K562 (cell line): Measurements from ENCODE around the gene ST14. TPM values are rescaled to one million over a fixed set of nuclear protein-coding genes. Genes with fewer than 3 reads are reported as not detected.

Experiments used
- ATAC-seq: fragments of 200-7000 bp; cut with Tn5 transposase; 3 replicates; pipeline ENCODE4 v1.9.1; 2020; ENCODE audit warnings: moderate library complexity
- BruUV-seq: library from RNA; stranded (reverse); fragments of 400-500 nt; replicated peaks from 2 replicates; lab custom pipeline; 2021; lab: Mats Ljungman, UMichigan
- CTCF ChIA-PET: fragments of 300-600 bp; formaldehyde crosslinking; extraction: SDS; loops from one replicate; lab custom pipeline; 2021; ENCODE audit warnings: low intra/inter-chr PET ratio; lab: Yijun Ruan, JAX
- POLR2A ChIA-PET: fragments of 300-600, 350-650 bp; sonication (Branson Sonifier 250); formaldehyde crosslinking; extraction: SDS; loops from one replicate; lab custom pipeline; 2021; ENCODE audit warnings: antibody characterized with exemption, inconsistent platforms; lab: Yijun Ruan, JAX
- DNase-seq, 4 experiments: peaks; one replicate each; pipeline versions ENCODE4 v3.0.0 to v3.0.0-alpha.2; 2011 to 2018; ENCODE audit warnings: low spot score in 3 of 4, mixed read lengths in 3 of 4; ENCODE audit errors: extremely low read depth in 1 of 4
- FAIRE-seq: peaks from 2 replicates; lab custom pipeline; 2011; peaks lifted over from hg19 to GRCh38; lab: Jason Lieb, UNC
- H2AFZ ChIP-seq: 2 replicates; pipeline ENCODE4 v1.6.0; 2011; ENCODE audit warnings: low read depth, low read length, control low read depth, inconsistent platforms
- H3K27ac ChIP-seq: fragments of 200-600 bp; 3 replicates; pipeline ENCODE4 v1.8.0; 2011; ENCODE audit warnings: low read depth, mild to moderate bottlenecking, control low read depth, inconsistent platforms, low read length, moderate library complexity, mixed read lengths; ENCODE audit errors: extremely low read depth
- H3K27me3 ChIP-seq, 2 experiments: fragments of 300-600 bp in 1 of 2; 2 replicates in 1 of 2; 3 replicates in 1 of 2; pipeline versions ENCODE4 v1.6.0 to v1.8.0; 2011; ENCODE audit warnings: inconsistent platforms in 2 of 2, low read length in 2 of 2, mild to moderate bottlenecking in 1 of 2, mixed read lengths in 1 of 2, moderate library complexity in 1 of 2; ENCODE audit not compliant: control insufficient read depth in 2 of 2, insufficient read depth in 2 of 2
- H3K36me3 ChIP-seq: fragments of 300-600 bp; 3 replicates; pipeline ENCODE4 v1.8.0; 2011; ENCODE audit warnings: mild to moderate bottlenecking, low read length, inconsistent platforms; ENCODE audit not compliant: control insufficient read depth, insufficient read depth
- H3K4me1 ChIP-seq, 2 experiments: fragments of 200-600 bp in 1 of 2; replicated peaks in 1 of 2; 2 replicates in 1 of 2; 3 replicates in 1 of 2; pipeline versions ENCODE4 v1.5.1 to v1.8.0; 2011; ENCODE audit warnings: inconsistent platforms in 2 of 2, low read length in 2 of 2, mild to moderate bottlenecking in 1 of 2, mixed read lengths in 1 of 2, moderate library complexity in 1 of 2; ENCODE audit not compliant: control insufficient read depth in 2 of 2, insufficient read depth in 2 of 2
- H3K4me2 ChIP-seq: 2 replicates; pipeline ENCODE4 v1.6.1; 2011; ENCODE audit warnings: low read length, control low read depth, inconsistent platforms, mixed read lengths; ENCODE audit not compliant: insufficient read depth
- H3K4me3 ChIP-seq: fragments of 200-600 bp; sonication (generic), shearing (Covaris generic); 2 replicates; pipeline ENCODE4 v1.5.1; 2016; ENCODE audit warnings: control low read depth, inconsistent platforms
- H3K79me2 ChIP-seq: fragments of 200-600 bp; 3 replicates; pipeline ENCODE4 v1.8.0; 2011; ENCODE audit warnings: low read length, inconsistent platforms; ENCODE audit not compliant: control insufficient read depth, insufficient read depth
- H3K9ac ChIP-seq, 2 experiments: 2 replicates each; pipeline versions ENCODE4 v1.6.0 to v1.6.1; 2011; ENCODE audit warnings: low read depth in 2 of 2, low read length in 2 of 2, control low read depth in 1 of 2, inconsistent platforms in 1 of 2, mild to moderate bottlenecking in 1 of 2, mixed read lengths in 1 of 2; ENCODE audit not compliant: insufficient read depth in 1 of 2
- H3K9me1 ChIP-seq: one replicate; pipeline ENCODE4 v1.6.0; 2011; ENCODE audit warnings: inconsistent platforms, mild to moderate bottlenecking, low read length, moderate library complexity; ENCODE audit not compliant: control insufficient read depth, insufficient read depth
- H3K9me3 ChIP-seq: replicated peaks from 2 replicates; pipeline ENCODE4 v1.5.1; 2011; ENCODE audit warnings: low read depth, low read length, inconsistent platforms; ENCODE audit not compliant: control insufficient read depth, insufficient read depth
- H4K20me1 ChIP-seq: replicated peaks from 2 replicates; pipeline ENCODE4 v1.6.1; 2011; ENCODE audit warnings: low read length, inconsistent platforms, mixed read lengths; ENCODE audit not compliant: control insufficient read depth, insufficient read depth
- CBX3 ChIP-seq, 2 experiments: IDR thresholded peaks; 1 replicate in 1 of 2; 2 replicates in 1 of 2; pipeline ENCODE4 v1.6.1; 2012; ENCODE audit warnings: inconsistent platforms in 2 of 2, low read length in 2 of 2, borderline replicate concordance in 1 of 2, control low read depth in 1 of 2
- DLX4 ChIP-seq: fragments of 250-450 bp; sonication (Bioruptor Pico); IDR thresholded peaks from 2 replicates; pipeline ENCODE4 v1.6.1; 2021; ENCODE audit warnings: mild to moderate bottlenecking
- HDGF ChIP-seq: fragments of 450-650 bp; IDR thresholded peaks from 2 replicates; pipeline ENCODE4 v1.6.1; 2016
- KLF1 ChIP-seq: fragments of 450-650 bp; IDR thresholded peaks from 2 replicates; pipeline ENCODE4 v1.6.1; 2016; ENCODE audit warnings: missing genetic modification characterization, missing compliant biosample characterization
- L3MBTL2 ChIP-seq: fragments of 450-650 bp; IDR thresholded peaks from 2 replicates; pipeline ENCODE4 v1.6.1; 2016; ENCODE audit warnings: mild to moderate bottlenecking, moderate library complexity
- PHB ChIP-seq: fragments of 250-450 bp; sonication (Bioruptor Pico); IDR thresholded peaks from 2 replicates; pipeline ENCODE4 v1.5.0; 2021
- PYGO2 ChIP-seq: fragments of 450-650 bp; IDR thresholded peaks from 2 replicates; pipeline ENCODE4 v1.6.1; 2016; ENCODE audit warnings: mild to moderate bottlenecking, missing genetic modification characterization, moderate library complexity, missing compliant biosample characterization
- RBM34 ChIP-seq: fragments of 200-400 bp; formaldehyde crosslinking; IDR thresholded peaks from 2 replicates; pipeline ENCODE4 v1.6.1; 2018; ENCODE audit warnings: low read length, borderline replicate concordance; ENCODE audit not compliant: insufficient read depth
- RREB1 ChIP-seq: fragments of 250-450 bp; sonication (Bioruptor Pico); IDR thresholded peaks from 2 replicates; pipeline ENCODE4 v1.4.0; 2020
- TAF15 ChIP-seq: fragments of 200-400 bp; formaldehyde crosslinking; IDR thresholded peaks from 2 replicates; pipeline ENCODE4 v1.6.1; 2017; ENCODE audit warnings: mild to moderate bottlenecking, low read depth, low read length, moderate library complexity
- USF2 ChIP-seq: sonication (generic); formaldehyde crosslinking; IDR thresholded peaks from 2 replicates; pipeline ENCODE4 v1.5.0; 2020; ENCODE audit warnings: missing genetic modification reagents
- WGBS: fragments of 100-300 bp; shearing (Covaris generic); methylation state at CpG from one replicate; pipeline ENCODE4 v1.1.6; 2016; ENCODE audit warnings: low coverage, mixed read lengths; ENCODE audit not compliant: insufficient coverage; ENCODE audit errors: missing lambda C conversion rate; 5-methylcytosine and 5-hydroxymethylcytosine counted together
- in situ Hi-C: fragments of 300-500 bp; cut with MboI; formaldehyde crosslinking; loops from 4 replicates; pipeline ENCODE4 v1.15.0; 2018; ENCODE audit warnings: inconsistent platforms, mixed read lengths
- intact Hi-C: fragments of 100-400 bp; cut with micrococcal nuclease; formaldehyde crosslinking; loops from 2 replicates; pipeline ENCODE4 v1.14.2; 2022
- polyA plus RNA-seq, 8 experiments: library from polyadenylated mRNA; depleted of rRNA in 4 of 8; stranded (reverse) in 5 of 8; unstranded in 3 of 8; fragments of >200 nt; fragmentation: Nextera tagmentation in 2 of 8; fragmentation: Illumina TruSeq in 1 of 8; extraction: Ambion mirVana in 2 of 8; extraction: Trizol in 1 of 8; gene quantifications; 2 replicates each; pipeline versions ENCODE4 v1.2.1 to v1.2.3, GENCODE V29; 2011 to 2014; ENCODE audit warnings: inconsistent platforms in 1 of 8, missing spikeins in 1 of 8
- total RNA-seq, 7 experiments: library from RNA; depleted of rRNA in 6 of 7; stranded (reverse); fragments of >200 nt in 6 of 7; fragmentation: Illumina TruSeq in 2 of 7; extraction: Trizol in 2 of 7; gene quantifications; 2 replicates each; pipeline versions ENCODE4 v1.2.1 to v1.2.3, GENCODE V29; 2011 to 2021; ENCODE audit warnings: low replicate concordance in 1 of 7

ST14 gene
- total and polyA plus RNA-seq, 9 of the 15 experiments (the other 6 are each of a cell fraction or from before 2014, with no cell fraction given) = 0.08 to 0.20 TPM; not detected in 7

GRCh38 chr11:130211144-130211543 is 51.6 kb downstream of the ST14 start:
- CTCF ChIA-PET = no interaction called here
- Histone ChIP-seq H3K36me3 (no peaks in the 10 kb centered on the region), H3K9ac (no peak overlapping the region), H3K79me2 (no peaks in the 10 kb centered on the region), H2AFZ (no peak overlapping the region), H3K9me3 (no peaks in the 10 kb centered on the region), H3K27ac (no peak overlapping the region), H4K20me1 (peaks cover 11% of the 10 kb centered on the region; the same call in 1 of the 2 replicates)
- DNase-seq (no peak), ATAC-seq (no peak)
- WGBS = 0% methylated on average over 3 of the region's 3 CpGs
- in situ Hi-C loops = loop anchor here (5.0 to 10.0 kb wide), 2 partner anchors 214 to 651 kb away; partner anchors contain the start of gene ADAMTS8
- TF ChIP-seq TAF15 (no peak), USF2 (no peak), CBX3 (IDR thresholded peaks at IDR 0.05; ENCODE audit: borderline replicate concordance in 1 of 2, low read length in 2 of 2) (no peak), DLX4 (CRISPR knock-in tag) (no peak), RREB1 (CRISPR knock-in tag) (no peak), RBM34 (no peak), PYGO2 (no peak), PHB (CRISPR knock-in tag) (no peak), KLF1 (tag) (no peak), HDGF (no peak), L3MBTL2 (no peak)
- TF ChIP-seq, all 486 proteins: peak for 0
- Histone ChIP-seq H3K4me3 (no peak overlapping the region), H3K4me2 (no peak overlapping the region), H3K27me3 (peaks cover 32 to 78% of the 10 kb centered on the region in 2 experiments; a peak in 4 of 5 replicates), H3K4me1 (peaks cover 0 to 19% of the 10 kb centered on the region in 2 experiments; a peak in 1 of 5 replicates), H3K9me1 (no peaks in the 10 kb centered on the region)
- intact Hi-C loops = no loop called here
- no TSS peak for BruUV-seq
- FAIRE-seq = no peak
- POLR2A ChIA-PET = no interaction called here
